ENCODE measurements around the gene ZNF200. TPM values are rescaled to one million over a fixed set of nuclear protein-coding genes. Genes with fewer than 3 reads are reported as not detected.
A peak's percentile ranks its signal among the peaks of the same experiment; 100 is the strongest.

The ZNF200 gene
- total and polyA plus RNA-seq, 2 of the 13 experiments (the other 11 are each of a cell fraction or from before 2014, with no cell fraction given) = 3.5 to 16.5 TPM

GRCh38 chr16:3282730-3283542 lies 48.0 kb upstream of the ZNF200 start, which contains the start of gene ZNF263 (continued):
- TF ChIP-seq DZIP1 (CRISPR knock-in tag; IDR thresholded peaks at IDR 0.05) (0 out of 2 replicates have a peak, but pooled peaks have one; percentile 44), KLF16 (CRISPR knock-in tag; IDR thresholded peaks at IDR 0.05) (peak in 1 of 2 experiments; percentile 31; a peak in 1 of 4 replicates), IRF2 (CRISPR knock-in tag; IDR thresholded peaks at IDR 0.05) (peak; percentile 38), MED8 (CRISPR knock-in tag; IDR thresholded peaks at IDR 0.05; ENCODE audit: insufficient replicate concordance) (peak; percentile 59), IKZF4 (CRISPR knock-in tag; IDR thresholded peaks at IDR 0.05; ENCODE audit: borderline replicate concordance, low read depth, not compliant biosample characterization) (no peak), HMG20B (CRISPR knock-in tag; conservative IDR thresholded peaks at IDR 0.05) (0 out of 2 replicates have a peak, but pooled peaks have one; percentile 36), ZBTB20 (CRISPR knock-in tag; IDR thresholded peaks at IDR 0.05; ENCODE audit: borderline replicate concordance, low read depth) (no peak; the same call in 1 of the 2 replicates), ZNF230 (CRISPR knock-in tag; IDR thresholded peaks at IDR 0.05) (peak; percentile 96; the same call in 1 of the 2 replicates), SP140L (CRISPR knock-in tag; IDR thresholded peaks at IDR 0.05; ENCODE audit: borderline replicate concordance) (peak; percentile 22; the same call in 1 of the 2 replicates), AGO2 (optimal IDR thresholded peaks at IDR 0.05; ENCODE audit: low read depth, low read length) (peak; percentile 86), SNAI1 (CRISPR knock-in tag; IDR thresholded peaks at IDR 0.05; ENCODE audit: borderline replicate concordance) (no peak), MEIS2 (CRISPR knock-in tag; IDR thresholded peaks at IDR 0.05) (peak; percentile 20), PHF21A (CRISPR knock-in tag; IDR thresholded peaks at IDR 0.05) (peak; percentile 80), POLR2AphosphoS5 (IDR thresholded peaks at IDR 0.05; ENCODE audit: low read depth, low read length) (peak; percentile 68), NCOR1 (IDR thresholded peaks at IDR 0.05; ENCODE audit: borderline replicate concordance, low read length) (peak; percentile 63; the same call in 1 of the 2 replicates)
- TF ChIP-seq, protein P1, sequence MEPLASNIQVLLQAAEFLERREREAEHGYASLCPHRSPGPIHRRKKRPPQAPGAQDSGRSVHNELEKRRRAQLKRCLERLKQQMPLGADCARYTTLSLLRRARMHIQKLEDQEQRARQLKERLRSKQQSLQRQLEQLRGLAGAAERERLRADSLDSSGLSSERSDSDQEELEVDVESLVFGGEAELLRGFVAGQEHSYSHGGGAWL (CRISPR knock-in tag; IDR thresholded peaks at IDR 0.05) = peak; percentile 22; the same call in 1 of the 2 replicates
- TF ChIP-seq, protein P2, sequence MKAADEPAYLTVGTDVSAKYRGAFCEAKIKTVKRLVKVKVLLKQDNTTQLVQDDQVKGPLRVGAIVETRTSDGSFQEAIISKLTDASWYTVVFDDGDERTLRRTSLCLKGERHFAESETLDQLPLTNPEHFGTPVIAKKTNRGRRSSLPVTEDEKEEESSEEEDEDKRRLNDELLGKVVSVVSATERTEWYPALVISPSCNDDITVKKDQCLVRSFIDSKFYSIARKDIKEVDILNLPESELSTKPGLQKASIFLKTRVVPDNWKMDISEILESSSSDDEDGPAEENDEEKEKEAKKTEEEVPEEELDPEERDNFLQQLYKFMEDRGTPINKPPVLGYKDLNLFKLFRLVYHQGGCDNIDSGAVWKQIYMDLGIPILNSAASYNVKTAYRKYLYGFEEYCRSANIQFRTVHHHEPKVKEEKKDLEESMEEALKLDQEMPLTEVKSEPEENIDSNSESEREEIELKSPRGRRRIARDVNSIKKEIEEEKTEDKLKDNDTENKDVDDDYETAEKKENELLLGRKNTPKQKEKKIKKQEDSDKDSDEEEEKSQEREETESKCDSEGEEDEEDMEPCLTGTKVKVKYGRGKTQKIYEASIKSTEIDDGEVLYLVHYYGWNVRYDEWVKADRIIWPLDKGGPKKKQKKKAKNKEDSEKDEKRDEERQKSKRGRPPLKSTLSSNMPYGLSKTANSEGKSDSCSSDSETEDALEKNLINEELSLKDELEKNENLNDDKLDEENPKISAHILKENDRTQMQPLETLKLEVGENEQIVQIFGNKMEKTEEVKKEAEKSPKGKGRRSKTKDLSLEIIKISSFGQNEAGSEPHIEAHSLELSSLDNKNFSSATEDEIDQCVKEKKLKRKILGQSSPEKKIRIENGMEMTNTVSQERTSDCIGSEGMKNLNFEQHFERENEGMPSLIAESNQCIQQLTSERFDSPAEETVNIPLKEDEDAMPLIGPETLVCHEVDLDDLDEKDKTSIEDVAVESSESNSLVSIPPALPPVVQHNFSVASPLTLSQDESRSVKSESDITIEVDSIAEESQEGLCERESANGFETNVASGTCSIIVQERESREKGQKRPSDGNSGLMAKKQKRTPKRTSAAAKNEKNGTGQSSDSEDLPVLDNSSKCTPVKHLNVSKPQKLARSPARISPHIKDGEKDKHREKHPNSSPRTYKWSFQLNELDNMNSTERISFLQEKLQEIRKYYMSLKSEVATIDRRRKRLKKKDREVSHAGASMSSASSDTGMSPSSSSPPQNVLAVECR (CRISPR knock-in tag; IDR thresholded peaks at IDR 0.05; ENCODE audit: borderline replicate concordance) = peak; percentile 86; the same call in 1 of the 2 replicates
- TF ChIP-seq, protein P3, sequence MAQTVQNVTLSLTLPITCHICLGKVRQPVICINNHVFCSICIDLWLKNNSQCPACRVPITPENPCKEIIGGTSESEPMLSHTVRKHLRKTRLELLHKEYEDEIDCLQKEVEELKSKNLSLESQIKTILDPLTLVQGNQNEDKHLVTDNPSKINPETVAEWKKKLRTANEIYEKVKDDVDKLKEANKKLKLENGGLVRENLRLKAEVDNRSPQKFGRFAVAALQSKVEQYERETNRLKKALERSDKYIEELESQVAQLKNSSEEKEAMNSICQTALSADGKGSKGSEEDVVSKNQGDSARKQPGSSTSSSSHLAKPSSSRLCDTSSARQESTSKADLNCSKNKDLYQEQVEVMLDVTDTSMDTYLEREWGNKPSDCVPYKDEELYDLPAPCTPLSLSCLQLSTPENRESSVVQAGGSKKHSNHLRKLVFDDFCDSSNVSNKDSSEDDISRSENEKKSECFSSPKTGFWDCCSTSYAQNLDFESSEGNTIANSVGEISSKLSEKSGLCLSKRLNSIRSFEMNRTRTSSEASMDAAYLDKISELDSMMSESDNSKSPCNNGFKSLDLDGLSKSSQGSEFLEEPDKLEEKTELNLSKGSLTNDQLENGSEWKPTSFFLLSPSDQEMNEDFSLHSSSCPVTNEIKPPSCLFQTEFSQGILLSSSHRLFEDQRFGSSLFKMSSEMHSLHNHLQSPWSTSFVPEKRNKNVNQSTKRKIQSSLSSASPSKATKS (CRISPR knock-in tag; IDR thresholded peaks at IDR 0.05) = no peak

Measured in HepG2 (cell line).